GM18868 (cell line): ENCODE measurements around the gene AQR.

Experiments
- ATAC-seq: cut with Tn5 transposase; IDR thresholded peaks from one replicate; pipeline ENCODE4 v1.9.1; 2021; ENCODE audit warnings: mild to moderate bottlenecking, moderate library complexity; ENCODE audit not compliant: unreplicated experiment

The AQR gene

DNA sequence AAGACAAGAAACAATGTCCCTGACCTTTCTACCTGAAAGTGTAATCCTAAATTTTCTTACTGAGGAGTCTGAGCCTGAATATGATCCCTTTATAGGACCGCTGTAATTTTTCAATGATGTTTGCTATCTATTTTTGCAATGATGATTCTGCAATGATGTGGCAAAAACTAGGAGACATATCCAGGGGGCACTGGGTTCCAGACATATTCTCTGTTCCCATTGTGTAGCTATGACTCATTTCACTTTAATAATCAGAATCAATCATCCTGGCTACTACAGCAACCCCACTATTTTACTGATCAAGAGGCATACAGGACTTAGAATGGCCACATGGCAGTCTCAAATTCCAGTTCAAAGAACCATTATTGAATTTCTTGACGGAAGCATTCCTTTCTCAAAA is 85.9 kb downstream of the AQR start:
- ATAC-seq, result no peak

DNA sequence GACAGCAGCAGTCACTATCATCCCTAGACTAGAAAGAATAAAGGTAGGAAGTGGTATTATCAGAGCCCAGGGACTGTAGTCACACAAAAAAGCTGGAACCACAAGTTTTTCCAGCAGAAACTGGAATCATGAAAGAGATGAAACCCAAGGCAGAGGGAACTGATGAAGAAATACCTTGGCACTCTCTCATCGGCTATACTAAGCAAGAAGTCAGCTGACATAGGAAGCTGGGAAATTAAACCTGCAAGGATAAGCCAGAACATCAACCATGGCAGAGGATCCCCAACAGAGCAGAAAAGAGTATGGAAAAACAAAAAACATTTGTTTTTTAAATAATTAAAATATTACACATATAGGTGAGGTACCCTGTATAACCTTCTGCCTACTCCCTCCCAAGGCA is 86.5 kb downstream of the AQR start:
- ATAC-seq, result no peak

DNA sequence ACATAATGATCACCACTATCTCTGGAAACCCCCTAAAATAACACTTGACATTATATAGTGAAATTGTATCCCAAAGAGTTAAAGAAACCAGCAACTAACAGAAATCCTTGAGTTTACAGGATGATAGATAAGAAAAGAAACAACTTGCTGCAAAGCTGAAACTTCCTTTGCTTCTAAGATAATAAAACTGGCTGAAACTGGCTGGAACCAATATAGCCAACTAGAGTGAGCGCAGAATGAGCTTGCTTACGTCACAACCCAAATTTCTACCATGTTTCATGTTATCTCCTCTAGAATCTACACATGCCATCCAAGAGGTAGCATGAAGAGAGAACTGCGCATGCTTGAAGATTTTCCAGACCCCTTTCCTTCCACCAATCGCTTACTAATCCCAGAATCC is 90.4 kb downstream of the AQR start:
- no peak for ATAC-seq

DNA sequence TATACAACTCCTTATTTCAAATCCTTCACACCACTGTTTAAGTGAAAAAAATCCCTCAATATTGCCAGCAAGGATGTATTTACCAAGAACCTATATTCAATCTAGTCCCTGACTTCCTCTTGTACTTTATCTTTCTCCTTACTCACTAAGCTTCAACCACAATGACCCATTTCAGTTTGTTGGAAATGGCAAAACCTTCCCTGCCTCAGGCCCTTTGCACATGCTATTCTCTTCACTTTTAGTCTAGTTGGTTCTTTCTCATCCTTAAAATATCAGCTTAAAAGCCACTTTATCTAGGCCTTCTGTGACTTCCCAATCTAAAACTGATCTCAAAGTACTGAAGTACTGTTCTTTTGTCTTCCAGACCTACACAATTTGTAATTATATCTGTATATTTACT is 92.9 kb downstream of the AQR start:
- ATAC-seq, result no peak

DNA sequence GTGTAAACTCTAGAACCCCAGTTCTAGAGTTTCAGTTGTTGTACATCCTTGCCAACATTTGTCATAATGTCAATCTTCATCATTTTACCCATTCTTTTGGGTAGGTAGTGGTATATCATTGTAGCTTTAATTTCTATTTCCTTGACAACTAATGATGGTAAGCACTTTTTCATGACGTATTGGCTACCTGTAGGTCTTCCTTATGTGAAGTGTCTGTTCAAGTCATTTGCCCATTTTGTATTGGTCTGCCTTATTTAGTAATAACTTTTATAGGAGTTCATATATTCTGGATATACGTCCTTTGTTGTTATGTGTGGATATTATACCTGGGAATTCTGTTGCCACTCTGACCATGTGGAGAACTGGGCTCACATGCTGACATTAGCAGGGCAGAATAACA is 100.4 kb downstream of the AQR start:
- no peak for ATAC-seq

DNA sequence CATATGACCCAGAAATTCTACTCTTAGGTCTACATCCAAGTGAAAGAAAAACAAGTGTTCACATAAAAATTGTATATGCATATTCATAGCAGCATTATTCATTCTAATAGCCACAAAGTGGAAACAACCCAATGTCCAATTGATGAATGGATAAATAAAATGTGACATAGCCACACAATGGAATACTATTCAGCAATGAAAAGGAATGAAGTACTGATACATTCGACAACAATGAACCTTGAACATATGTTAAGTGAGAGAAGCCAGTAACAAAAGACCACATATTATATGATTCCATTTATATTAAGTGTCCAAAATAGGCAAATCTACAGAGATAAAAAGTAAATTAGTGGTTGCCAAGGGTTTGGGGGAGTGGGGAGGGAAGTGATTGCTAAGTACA is 104.0 kb downstream of the AQR start:
- ATAC-seq, result no peak

DNA sequence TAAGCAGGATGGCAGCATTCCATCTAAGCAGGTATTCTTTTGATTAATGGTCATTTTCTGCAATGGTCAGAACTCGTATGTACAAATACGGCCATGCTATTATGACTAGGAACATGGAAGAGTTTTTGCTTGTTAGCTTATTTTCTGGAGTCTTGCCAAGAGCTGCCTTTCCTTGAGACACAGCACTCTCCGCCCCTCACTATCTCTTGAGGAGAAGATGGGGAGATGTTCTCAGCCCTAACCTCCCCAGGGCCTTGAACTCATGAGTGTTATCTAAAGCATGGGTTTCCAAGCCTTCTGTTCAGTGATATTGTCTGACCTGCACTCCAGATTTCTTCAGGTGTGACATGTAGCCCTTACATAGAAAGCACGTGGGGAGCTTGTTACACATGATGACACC is 108.3 kb downstream of the AQR start:
- no peak for ATAC-seq

DNA sequence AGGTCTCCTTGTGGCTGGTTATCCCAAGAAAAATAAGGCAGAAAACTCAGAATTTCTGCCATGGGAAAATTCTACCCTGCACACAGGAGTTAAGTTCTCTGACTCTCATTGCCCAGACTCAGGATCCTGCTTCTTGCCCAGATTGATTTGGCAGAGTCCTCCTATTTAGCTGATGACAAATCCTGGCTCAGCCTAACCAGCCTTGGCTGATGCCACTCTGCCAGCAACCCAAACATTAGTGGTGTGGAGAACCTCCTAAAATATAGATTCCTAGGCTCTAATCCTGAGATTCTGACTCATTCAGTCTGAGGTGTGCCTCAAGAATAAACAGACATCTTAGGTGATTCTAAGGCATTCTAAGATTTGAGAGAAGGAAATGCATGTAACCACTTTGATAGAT is 113.6 kb downstream of the AQR start:
- ATAC-seq, result no peak

DNA sequence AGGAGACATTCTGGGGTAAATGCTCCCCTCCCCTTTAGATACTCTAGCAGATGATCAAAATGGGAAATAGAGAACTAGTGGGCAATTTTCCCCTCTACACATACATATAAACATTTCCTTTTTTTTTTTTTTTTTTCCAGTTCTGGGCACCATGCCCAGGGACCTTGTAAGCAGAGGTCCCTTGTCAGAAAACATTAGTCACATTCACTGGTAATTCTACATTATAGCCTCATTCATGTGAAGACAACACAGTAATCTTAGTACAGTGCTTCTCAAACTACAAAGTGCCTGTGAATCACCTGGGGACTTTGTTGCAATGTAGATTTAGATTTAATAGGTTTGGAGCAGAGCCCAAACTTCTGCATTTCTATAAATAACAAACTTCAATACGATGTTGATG is 114.1 kb downstream of the AQR start:
- ATAC-seq, result no peak

DNA sequence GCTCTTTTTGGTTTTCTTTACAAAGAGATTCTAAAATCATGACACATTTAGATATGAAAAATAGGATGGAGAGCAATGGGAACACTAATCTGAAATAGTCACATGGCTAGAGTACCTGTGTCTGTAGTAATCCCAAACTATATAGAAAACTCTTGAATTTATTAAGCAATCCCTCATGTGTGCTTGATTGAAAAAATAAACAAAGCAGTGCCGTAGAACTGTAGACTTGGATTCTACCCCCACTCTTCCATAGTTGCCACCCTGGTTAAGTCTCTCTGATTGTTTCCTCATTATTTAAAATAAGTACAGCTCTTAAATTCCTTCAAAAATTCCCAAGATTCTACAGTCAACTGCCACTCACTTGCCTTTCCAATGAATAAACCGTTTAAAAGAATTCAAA is 115.3 kb downstream of the AQR start:
- no peak for ATAC-seq

DNA sequence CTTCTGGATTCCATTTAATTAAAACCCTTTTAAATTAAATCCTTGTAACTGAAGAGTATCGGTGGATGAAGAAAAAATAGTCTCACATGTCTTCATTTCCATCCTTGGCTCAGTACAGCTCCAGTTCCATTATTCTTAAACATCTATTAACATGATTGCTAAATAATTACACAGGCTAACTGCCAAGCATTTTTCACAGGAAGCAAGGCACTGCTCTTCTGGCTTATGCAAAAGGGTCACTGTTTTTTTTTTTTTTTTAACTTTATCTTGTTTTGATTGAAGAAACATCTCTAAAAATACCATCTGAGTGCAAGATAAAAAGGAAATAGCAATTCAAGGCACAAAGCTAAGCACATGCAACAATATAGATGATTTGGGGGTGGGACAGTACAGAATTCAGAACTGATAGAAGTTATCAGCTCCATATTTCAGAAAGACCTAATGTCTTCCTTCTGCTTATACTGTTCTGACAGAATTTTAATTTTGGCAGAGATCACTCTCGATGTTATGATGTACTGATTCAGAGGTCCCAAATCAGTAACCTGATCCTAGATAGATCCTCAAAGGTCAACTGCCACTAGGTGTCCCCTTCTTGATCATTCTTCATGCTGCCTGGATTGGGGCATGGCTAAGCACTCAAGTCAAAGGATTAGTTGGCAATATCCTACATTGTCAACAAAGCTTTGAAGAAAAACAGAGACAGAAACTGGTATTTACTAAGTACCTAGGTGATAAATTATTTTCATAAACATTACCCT is 116.4 kb downstream of the AQR start:
- ATAC-seq, result no peak

DNA sequence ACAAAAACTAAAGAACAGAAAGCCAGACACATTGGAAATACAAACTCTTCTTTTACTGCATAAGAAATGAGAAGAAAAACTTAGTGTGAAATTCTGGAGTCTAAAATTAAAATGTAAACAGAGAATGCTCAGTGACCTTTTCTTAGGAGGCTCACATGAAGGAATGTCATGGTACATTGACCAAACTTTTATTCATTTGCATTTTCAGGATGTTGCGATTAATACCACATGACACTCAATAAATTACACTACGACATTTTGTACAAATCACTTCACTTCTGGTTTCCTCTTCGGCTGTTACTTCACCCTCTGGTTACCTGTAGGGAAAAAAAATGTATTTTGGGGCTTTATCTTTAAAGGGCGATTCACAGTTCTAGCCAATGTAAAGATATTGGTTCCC is 117.8 kb downstream of the AQR start:
- no peak for ATAC-seq

DNA sequence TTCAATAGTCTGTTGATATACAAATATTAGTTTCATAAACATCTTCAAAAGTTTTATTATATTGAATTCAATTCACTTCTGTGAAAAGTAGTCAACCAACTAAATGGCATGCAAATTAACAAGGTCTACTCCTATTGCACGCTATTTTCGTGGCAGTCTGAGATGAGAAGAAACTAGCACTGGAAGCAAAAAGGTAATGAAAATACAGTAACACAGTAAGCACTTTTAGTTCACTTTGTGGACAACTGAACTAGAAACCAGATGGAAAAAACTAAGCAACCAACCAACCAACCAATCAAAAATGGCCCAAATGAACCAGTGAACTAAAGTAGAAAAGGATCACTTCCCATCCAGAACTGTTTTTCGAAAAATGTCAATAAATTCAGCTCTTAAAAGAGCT is 118.5 kb downstream of the AQR start:
- no peak for ATAC-seq

DNA sequence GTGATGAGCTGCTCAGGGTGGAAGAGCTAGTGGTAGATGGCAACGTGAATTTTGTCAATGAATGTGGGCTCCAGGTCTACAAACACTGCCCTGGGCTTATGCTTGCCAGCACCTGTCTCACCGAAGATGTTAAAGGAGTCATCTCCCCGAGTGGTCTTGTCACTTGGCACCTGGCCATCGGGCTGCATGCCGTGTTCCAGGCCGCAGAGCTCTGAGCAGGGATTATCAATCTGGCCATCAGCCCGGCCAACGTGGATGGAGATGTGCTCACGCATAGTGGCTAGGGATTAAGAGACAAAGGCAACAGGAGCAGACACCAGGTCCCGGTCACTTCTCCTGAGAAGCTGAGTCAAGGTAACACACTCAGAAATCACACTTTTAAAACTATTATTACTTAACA is 119.4 kb downstream of the AQR start:
- ATAC-seq, result no peak

DNA sequence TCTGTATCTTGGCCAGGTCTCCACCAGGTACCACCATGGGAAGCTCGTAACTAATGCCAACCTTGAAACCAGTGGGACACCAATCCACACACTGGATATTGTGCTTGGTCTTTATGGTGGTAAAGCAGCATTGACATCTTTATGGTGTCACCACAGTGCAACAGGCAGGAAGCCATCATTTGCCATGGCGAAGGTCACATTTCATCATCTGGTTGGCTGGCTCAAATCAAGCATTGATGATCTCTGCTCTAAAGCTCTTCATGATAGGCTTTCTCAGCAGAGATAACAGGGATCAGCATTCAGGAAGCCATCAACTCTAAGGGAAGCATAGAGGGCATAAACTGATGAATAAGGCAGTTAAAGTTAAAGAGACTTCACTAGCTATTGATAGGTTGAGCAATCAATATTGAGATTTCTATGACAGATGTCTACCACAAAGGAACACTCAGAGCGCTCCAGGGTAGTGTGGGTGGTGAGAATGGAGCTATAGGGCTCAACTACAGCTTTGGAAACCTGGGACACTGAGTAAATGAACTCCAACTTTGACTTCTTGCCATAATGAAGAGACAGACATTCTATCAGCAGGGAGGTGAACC is 120.1 kb downstream of the AQR start:
- no peak for ATAC-seq

DNA sequence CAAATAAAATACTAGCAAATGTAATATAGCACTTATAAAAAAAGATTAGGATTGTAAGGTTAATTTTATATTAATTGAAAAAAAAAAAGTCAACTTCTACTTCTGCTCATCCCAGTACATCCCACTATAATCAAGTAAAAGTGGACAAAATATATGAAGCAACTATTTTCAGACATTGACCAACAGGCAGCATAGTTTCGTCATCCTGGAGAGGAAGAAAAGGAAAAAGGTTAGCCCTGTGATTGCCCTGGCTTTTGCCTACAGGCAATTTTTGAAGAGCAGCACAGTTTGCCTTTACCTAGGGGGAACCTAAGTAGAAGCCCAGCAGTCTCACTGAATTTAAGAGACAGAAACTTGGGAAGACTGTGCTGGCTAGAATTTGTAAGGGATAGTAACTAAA is 121.9 kb downstream of the AQR start:
- no peak for ATAC-seq

DNA sequence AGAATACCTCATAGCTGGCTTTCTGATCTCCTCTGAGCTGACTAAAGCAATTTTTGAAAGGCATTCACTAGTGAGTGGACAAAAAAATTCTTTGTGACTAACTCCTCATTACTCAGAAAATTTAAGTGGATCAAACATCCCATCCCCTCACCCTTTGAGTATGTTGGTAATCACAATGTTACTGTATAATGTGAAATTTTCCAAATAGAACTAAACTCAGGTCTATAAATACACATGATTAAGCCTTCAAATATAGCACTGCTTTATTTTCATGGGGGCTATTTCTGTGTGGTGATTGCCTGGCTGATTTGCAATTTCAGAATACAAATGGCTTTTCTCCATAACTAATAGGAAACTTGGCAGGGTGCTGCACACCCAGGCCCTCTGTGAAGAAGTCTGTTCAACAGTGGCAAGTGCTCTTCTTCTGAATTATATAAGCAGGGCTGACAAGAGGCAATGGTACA is 128.2 kb downstream of the AQR start:
- no peak for ATAC-seq

DNA sequence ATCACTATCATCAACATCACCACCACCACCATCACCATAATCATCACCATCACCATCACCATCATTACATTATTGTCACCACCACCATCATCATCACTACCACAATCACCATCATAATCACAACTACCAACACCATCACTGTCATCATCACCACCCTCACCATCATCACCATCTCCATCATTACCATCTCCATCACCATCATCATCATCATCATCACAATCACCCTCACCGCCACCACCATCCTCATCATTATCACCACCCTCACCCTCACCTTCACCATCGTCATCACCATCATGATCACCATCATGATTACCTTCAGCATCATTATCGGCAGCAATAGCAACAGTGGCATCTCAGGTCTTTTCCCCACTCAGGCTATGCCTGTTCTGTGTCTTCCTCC is 131.3 kb downstream of the AQR start:
- no peak for ATAC-seq

DNA sequence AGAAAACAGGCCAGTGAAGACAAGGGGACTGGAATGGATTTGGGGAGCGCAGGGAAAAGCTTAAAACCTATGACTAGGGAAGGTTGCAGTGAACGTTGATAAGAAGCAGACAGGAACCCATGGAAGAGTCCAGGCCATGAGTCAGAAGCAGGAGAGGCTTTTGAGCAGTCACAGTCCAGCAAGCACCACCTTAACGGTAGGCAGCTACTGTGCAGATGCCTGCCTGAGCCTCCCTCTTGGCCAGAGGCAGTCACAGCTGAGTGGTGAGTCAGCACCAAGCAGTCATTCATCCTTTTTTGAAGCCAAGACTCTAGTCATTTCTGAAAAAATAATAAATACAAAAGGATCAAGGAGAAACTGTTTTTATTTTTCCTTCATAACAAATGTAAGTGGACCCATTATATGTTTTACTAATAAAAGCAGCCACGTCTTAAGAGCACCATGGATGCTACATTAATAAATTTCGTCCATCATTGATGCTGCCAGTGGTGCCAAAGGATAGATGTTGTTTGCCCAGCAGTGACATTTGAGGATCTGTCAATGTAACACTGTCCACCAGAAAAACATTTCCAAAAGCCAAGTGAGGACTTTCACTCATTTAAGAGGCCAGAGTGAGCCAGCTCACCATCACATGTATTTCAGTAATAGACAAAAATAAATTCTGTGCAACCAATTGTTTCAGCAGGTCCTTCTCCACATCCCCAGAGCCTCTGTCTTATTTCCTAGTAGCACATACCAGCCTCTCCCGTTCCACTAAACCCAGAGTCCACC is 132.1 kb downstream of the AQR start:
- ATAC-seq, result no peak

DNA sequence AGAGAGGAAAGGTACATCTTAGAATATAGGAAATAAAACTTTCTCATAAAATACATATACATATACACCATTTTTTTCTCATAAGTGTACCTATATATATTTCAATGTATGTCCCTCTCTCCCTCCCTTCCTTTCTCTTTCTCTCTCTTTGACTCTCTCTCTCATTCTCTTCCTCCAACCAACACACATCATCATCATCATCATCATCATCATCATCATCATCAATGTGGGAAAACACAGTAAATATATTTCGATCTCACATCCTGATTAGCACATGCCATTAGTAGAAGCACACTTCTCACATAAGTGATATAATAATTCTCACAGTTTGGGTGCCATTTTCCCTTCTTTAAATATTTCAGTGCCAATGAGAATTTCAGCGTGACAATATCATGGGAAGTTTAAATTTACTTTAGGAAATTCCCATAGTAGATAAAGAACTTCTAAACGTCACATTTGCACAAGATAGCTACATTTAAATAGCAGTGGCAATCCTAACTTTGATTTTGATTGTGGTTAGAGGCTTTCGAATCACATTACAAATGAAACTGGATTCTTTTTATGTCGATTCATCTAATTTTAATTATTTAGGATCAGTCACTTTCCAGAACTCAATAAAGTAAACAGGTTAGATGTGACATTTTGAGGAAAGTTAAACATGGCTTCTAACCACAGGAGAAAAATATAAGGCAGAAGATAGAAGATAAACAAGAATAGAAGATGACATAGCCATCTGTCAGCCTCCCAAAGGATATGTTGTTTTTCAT is 141.2 kb downstream of the AQR start:
- no peak for ATAC-seq

DNA sequence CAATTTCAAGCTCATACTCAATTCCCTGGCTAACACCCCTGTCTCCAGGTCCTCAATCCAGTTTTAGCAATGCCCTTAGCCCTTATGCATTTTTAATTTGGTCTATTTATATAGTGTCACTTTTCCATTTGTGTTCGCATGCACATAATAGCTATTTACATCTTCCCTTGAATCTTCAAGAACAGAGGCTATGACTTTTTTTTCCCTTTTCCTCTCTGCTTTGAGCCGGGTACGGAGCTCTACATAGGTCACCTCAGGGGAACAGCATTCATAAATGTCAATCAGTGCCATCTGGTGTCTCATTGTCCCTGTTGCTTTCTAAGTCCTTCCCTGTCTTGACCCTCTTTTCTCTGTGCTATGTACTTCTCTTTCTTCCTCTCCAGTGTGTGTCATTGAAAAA is 147.7 kb downstream of the AQR start:
- no peak for ATAC-seq
